ENCODE measurements around the gene CCDC167.
A peak's percentile ranks its signal among the peaks of the same experiment; 100 is the strongest.
"Not testable (repeated sequence)": the region's sequence is repeated elsewhere in the genome, so short reads cannot be mapped to it uniquely, and the experiment has no call there.

CCDC167 gene

DNA sequence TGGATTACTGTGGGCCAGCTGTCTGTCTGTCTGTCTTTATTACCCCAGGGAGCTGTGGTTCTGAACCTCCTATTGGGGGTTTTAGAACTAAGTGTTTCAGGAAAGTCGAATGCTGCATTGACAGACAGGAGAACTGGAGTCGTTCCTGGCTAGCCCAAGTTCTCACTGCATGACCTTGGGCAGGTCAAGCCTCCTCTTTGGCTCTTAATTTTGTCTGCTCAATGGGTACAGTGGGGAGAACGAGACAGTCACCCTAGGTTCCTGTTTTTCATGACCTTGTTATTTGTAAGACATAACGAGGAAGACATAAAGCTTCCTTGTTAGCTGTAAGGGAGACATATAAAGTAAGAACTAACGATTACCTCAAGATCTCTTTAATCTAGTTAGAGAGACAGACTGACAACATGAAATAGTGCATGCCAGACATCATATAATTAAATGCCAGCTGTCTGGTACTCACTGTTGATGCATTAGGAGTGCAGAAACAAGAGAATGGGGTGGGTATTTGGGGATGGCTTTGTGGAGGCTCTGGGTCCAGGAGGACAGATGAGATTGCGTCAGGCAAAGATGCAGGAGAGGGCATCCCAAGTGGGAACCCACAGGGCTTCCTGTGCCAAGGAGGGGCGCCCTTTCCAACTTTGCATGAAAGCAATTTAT lies 3.7 kb upstream of the CCDC167 start:
- TF ChIP-seq, protein P1, sequence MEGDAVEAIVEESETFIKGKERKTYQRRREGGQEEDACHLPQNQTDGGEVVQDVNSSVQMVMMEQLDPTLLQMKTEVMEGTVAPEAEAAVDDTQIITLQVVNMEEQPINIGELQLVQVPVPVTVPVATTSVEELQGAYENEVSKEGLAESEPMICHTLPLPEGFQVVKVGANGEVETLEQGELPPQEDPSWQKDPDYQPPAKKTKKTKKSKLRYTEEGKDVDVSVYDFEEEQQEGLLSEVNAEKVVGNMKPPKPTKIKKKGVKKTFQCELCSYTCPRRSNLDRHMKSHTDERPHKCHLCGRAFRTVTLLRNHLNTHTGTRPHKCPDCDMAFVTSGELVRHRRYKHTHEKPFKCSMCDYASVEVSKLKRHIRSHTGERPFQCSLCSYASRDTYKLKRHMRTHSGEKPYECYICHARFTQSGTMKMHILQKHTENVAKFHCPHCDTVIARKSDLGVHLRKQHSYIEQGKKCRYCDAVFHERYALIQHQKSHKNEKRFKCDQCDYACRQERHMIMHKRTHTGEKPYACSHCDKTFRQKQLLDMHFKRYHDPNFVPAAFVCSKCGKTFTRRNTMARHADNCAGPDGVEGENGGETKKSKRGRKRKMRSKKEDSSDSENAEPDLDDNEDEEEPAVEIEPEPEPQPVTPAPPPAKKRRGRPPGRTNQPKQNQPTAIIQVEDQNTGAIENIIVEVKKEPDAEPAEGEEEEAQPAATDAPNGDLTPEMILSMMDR (conservative IDR thresholded peaks at IDR 0.05; ENCODE audit: low read depth, low read length), result no peak
- DNase-seq (ENCODE audit: low read depth), result no peak
- H3K4me3 ChIP-seq (ENCODE audit: low read length), result no peak overlapping the region

GRCh38 chr6:37502703-37503291 lies 3.1 kb upstream of the CCDC167 start:
- TF ChIP-seq, protein P1 (conservative IDR thresholded peaks at IDR 0.05; ENCODE audit: low read depth, low read length), result no peak
- DNase-seq (ENCODE audit: low read depth), result no peak
- H3K4me3 ChIP-seq (ENCODE audit: low read length), result no peak overlapping the region

GRCh38 chr6:37501632-37502491 lies 2.2 kb upstream of the CCDC167 start:
- no peak overlapping the region for H3K4me3 ChIP-seq (ENCODE audit: low read length)
- DNase-seq (ENCODE audit: low read depth), result no peak
- TF ChIP-seq, protein P1 (conservative IDR thresholded peaks at IDR 0.05; ENCODE audit: low read depth, low read length), result no peak

DNA sequence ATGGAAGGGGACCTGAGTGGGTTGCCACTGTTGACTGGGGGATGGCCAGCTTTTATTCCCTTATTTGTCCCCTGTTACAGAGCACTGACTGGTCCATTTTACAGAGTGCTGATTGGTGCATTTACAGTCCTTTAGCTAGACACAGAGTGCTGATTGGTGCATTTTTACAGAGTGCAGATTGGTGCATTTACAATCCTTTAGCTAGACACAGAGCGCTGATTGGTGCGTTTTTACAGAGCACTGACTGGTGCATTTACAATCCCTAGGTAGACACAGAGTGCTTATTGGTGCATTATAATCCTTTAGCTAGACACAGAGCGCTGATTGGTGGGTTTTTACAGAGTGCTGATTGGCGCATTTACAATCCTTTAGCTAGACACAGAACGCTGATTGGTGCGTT lies 1.2 kb upstream of the CCDC167 start:
- DNase-seq (ENCODE audit: low read depth); H3K4me3 ChIP-seq (ENCODE audit: low read length): not testable (repeated sequence)

- TF ChIP-seq, protein P1 (conservative IDR thresholded peaks at IDR 0.05; ENCODE audit: low read depth, low read length), result no peak
- peak overlapping the region; percentile 79 for H3K4me3 ChIP-seq (ENCODE audit: low read length)
Observed at GRCh38 chr6:37500294-37500608, 558 bp upstream of the CCDC167 start.

GRCh38 chr6:37496951-37497885 lies 2.5 kb downstream of the CCDC167 start:
- no peak for DNase-seq (ENCODE audit: low read depth)
- TF ChIP-seq, protein P1 (conservative IDR thresholded peaks at IDR 0.05; ENCODE audit: low read depth, low read length), result no peak

More at GRCh38 chr6:37500294-37500608, 558 bp upstream of the CCDC167 start:
- no peak for DNase-seq (ENCODE audit: low read depth)

More at GRCh38 chr6:37496951-37497885, 2.5 kb downstream of the CCDC167 start:
- H3K4me3 ChIP-seq (ENCODE audit: low read length), result no peak overlapping the region
